Kidney epithelial cell (primary cell): ENCODE measurements around the gene SRSF10. TPM values are rescaled to one million over a fixed set of nuclear protein-coding genes. Genes with fewer than 3 reads are reported as not detected.

Experiments used
- DNase-seq: peaks from one replicate; pipeline ENCODE4 v3.0.0-alpha.2; 2010; ENCODE audit warnings: low read depth
- H3K27me3 ChIP-seq: 2 replicates; pipeline ENCODE4 v1.6.0; 2011; ENCODE audit warnings: low read length; ENCODE audit not compliant: control insufficient read depth, insufficient read depth
- H3K36me3 ChIP-seq: 2 replicates; pipeline ENCODE4 v1.5.1; 2011; ENCODE audit warnings: low read length; ENCODE audit not compliant: control insufficient read depth, insufficient read depth
- H3K4me3 ChIP-seq: 2 replicates; pipeline ENCODE4 v1.5.1; 2011; ENCODE audit warnings: low read depth, mild to moderate bottlenecking, control low read depth, low read length
- total RNA-seq: library from RNA; depleted of rRNA; stranded (reverse); fragments of >200 nt; gene quantifications from 2 replicates; pipeline ENCODE4 v1.2.3, GENCODE V29; 2015
- TF ChIP-seq, protein P1 (sequence below): IDR thresholded peaks from 2 replicates; pipeline ENCODE4 v1.5.1; 2011; ENCODE audit warnings: mild to moderate bottlenecking, moderate library complexity, low read length, control low read depth, inconsistent platforms; ENCODE audit not compliant: insufficient read depth, poor library complexity, severe bottlenecking

SRSF10 gene
- total RNA-seq, 1 donor from 2014 or later, result 74.3 TPM

DNA sequence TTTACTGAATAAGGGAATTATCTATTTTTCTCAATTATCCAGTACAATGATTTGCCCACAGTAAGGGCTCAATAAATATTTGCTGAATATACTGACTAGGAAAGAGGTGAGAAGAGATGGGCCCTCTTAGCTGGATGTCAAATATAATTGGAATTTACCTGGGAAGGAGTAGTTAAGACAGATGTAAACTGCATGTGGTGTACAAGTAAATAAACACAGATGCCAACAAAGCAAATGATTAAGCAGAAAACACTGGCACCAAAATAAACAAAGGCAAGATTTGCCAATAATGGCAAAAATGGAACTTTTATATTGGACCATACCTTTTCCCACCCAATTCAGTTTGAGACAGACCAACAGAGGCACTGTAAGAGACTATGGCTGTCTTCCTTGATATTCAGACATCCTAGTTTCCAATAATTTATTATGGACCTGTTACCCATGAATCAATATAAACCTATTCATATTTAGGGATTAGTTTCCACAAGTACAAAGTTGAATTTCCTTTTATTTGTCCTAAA lies 13.1 kb downstream of the SRSF10 start:
- peaks cover 2% of the 10 kb centered on the region for H3K36me3 ChIP-seq

DNA sequence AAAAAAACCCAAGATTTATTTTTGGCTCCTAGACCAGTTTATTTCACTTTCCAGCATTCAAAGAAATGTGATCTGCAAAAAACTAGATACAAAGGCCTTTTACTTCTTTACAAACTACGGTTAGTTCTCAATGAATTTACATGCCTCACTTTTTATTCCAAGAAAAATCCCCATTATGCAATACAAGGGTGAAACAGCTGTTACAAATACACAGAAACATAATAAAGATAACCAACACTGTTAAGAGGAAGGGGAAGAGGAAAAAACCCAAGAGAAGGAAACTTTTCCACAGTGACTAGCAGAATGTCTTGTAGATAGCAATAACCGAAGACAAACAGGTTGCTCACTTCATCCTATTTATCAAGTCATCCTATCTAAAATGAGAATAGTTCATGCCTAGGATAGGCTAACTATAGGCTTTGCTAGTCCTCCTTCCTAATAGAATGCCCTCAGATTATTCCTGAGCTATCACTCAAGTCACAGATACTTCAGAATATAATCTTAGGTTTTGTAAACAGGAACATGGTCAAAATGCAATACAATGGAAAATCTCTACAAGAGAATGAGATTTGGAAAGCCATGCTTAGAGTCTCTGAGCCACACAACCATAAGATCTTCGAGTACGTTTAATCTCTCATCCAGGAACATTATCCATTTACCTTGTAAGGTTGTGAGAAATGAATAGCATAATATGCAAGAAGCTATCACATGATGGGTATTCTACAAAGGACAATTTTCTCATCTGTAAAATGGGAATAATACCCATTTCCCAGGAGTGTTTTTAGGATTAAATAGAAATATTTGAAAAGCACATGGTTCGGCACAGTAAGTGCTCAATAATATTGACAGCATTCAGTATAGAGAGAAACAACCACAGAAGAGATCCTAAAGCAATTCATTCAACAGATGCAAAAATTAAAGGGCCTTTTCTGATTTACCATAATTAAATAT lies 15.1 kb downstream of the SRSF10 start:
- TF ChIP-seq, protein P1, sequence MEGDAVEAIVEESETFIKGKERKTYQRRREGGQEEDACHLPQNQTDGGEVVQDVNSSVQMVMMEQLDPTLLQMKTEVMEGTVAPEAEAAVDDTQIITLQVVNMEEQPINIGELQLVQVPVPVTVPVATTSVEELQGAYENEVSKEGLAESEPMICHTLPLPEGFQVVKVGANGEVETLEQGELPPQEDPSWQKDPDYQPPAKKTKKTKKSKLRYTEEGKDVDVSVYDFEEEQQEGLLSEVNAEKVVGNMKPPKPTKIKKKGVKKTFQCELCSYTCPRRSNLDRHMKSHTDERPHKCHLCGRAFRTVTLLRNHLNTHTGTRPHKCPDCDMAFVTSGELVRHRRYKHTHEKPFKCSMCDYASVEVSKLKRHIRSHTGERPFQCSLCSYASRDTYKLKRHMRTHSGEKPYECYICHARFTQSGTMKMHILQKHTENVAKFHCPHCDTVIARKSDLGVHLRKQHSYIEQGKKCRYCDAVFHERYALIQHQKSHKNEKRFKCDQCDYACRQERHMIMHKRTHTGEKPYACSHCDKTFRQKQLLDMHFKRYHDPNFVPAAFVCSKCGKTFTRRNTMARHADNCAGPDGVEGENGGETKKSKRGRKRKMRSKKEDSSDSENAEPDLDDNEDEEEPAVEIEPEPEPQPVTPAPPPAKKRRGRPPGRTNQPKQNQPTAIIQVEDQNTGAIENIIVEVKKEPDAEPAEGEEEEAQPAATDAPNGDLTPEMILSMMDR, result no peak
- no peaks in the 10 kb centered on the region for H3K27me3 ChIP-seq
- peaks cover 2% of the 10 kb centered on the region for H3K36me3 ChIP-seq

More for the DNA sequence above, 13.1 kb downstream of the SRSF10 start:
- TF ChIP-seq, protein P1, result no peak
- no peak overlapping the region for H3K4me3 ChIP-seq
- no peaks in the 10 kb centered on the region for H3K27me3 ChIP-seq
- DNase-seq, result no peak

DNA sequence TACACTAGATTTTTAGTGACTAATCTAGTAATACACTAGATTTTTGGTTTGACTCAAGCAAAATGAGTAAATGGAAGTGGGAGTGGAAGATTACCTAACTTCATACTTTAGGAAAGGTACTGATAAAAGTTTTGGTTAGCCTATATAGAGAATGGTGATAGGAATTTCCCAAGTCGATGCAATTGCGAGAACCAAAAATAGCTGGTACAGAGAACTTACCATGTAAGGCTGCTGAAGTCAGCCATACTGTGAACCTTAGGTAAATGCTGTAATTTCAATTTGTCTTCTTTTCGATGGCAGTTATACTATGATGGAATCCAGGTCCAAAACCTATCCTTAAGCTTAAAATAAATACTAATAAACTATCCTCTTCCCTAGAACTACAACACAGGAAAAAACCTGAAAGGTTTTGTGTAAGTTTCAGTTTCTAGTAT lies 15.9 kb downstream of the SRSF10 start:
- Histone ChIP-seq H3K36me3 (peaks cover 2% of the 10 kb centered on the region), H3K4me3 (no peak overlapping the region), H3K27me3 (no peaks in the 10 kb centered on the region)
- TF ChIP-seq, protein P1, result no peak
- DNase-seq, result no peak

More for the DNA sequence above, 15.1 kb downstream of the SRSF10 start:
- H3K4me3 ChIP-seq, result no peak overlapping the region
- DNase-seq, result no peak

DNA sequence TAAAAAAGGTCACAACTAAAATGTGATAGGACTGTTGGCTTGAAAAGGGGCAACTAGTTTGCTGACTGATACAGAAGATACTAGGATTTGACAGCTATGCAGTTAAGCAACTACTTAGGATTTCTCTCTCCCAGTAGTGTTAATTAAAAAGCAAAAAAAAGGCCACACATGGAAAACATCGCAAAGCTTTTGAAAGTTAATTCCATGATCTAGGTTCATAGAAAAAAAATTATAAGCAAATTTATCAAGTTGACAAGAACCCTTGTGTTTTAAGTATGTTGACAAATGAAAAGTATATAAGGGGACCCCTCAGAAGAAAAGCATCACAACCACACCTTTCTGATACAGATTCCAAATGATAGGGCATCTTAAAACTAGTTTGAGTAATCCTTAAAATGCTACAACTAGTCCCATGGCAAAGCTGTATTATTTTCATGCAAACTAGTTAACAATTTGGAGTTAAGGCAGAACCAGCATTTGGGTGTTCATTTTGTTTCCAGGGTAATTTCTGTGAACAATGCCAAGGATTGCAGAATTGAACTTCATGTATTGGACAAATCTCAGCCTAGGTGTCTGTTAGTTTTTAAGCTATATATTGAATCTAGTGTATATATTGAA lies 16.4 kb downstream of the SRSF10 start:
- peaks cover 2% of the 10 kb centered on the region for H3K36me3 ChIP-seq
- no peak for DNase-seq

DNA sequence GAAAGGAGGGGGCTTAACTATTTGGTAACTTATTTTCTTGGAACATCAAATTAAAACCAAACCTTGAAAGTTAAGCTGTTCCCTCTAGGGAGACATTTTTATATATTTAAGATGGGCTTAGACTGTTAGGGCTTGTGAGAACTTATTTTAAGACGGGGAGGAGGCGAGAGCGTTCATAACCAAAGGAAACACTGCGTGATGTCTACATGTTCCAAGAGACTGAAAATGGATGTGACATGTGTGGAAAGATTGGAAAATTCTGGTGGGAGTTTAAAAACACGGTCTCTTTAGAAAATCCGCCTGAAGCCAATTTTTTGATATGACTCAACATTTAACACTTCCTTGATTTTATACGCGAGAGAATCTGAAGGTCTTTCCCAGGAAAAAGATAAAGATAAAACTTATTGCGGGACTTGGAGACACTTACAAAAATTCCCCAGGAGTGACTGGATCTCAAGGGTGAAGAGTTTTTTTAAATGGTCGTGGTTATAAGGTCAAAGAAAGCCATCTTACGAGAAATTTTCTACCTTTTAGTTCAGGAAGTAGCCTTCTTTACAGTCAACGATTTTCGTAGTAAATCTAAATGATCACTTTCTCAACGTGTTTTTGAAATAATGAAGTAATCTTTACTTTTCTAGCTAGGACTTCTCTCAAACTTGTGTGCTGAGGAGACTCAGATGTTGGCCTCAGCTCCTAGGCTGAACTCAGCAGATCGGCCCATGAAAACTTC lies 19.7 kb downstream of the SRSF10 start:
- no peak for DNase-seq
- TF ChIP-seq, protein P1, result no peak
- Histone ChIP-seq H3K27me3 (no peaks in the 10 kb centered on the region), H3K4me3 (peak overlapping the region; percentile 98), H3K36me3 (peaks cover 2% of the 10 kb centered on the region)

More for the DNA sequence above, 16.4 kb downstream of the SRSF10 start:
- no peak overlapping the region for H3K4me3 ChIP-seq
- no peaks in the 10 kb centered on the region for H3K27me3 ChIP-seq
- TF ChIP-seq, protein P1, result no peak
